HG03520 (cell line): ENCODE measurements around the gene STRADA.

Source experiments
- ATAC-seq: cut with Tn5 transposase; IDR thresholded peaks from one replicate; pipeline ENCODE4 v1.9.1; 2021; ENCODE audit warnings: mild to moderate bottlenecking, moderate library complexity; ENCODE audit not compliant: unreplicated experiment

Gene STRADA

DNA sequence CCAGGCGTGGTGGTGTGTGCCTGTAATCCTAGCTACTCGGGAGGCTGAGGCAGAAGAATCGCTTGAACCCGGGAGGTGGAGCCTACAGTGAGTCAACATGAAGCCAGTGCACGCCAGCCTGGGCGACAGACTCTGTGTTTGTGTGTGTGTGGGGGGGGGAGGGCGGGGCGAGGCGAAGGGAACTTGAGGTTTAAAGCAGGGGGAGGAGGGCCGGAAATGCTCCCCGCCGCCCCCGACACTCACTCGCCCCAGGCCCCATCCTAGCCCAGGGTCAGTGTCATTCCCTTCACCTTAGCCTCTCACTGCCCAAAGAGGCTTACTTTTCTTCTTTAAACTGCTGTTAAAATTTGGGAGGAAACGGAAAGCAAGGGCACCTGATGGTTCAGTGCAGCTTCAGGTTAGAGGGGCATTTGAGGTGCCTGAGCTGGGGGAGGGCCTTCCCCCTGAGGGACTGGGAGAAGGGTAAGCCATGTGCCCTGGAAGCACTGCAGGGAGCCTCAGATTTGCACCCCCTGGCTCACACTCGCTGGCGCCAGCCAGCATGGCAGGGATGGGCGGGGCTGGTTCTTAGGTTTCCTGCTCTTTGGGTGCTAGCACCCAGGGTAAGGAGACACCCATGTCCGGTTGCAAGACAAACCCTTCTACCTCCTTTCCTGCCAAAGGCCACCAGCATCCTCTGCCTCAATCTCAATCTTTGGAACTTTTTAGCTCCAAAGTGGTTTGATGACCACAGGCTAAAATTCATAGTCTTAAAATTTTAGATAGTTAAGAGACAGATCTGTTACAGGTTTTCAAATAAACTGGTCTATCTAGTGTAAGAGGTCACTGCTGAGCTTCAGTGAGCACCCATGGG, 39.5 kb downstream of the STRADA start:
- ATAC-seq, result no peak

DNA sequence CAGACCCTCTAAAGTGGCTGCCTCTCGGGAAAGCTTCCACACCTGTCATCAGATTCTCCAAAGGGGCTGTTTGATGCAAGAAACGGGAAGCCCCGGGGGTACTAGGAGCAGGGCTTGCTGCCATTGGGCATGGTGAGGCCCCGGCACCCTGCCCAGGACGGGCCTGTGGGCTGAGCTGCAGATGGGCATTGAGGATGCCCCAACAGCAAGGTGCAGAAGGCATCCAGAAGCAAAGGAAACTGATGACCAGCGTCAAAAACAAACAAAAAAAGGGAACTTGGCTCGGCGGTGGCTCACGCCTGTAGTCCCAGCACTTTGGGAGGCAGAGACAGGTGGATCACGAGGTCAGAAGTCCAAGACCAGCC, 40.2 kb downstream of the STRADA start:
- no peak for ATAC-seq

GRCh38 chr17:63700528-63701455, 40.8 kb downstream of the STRADA start:
- no peak for ATAC-seq

DNA sequence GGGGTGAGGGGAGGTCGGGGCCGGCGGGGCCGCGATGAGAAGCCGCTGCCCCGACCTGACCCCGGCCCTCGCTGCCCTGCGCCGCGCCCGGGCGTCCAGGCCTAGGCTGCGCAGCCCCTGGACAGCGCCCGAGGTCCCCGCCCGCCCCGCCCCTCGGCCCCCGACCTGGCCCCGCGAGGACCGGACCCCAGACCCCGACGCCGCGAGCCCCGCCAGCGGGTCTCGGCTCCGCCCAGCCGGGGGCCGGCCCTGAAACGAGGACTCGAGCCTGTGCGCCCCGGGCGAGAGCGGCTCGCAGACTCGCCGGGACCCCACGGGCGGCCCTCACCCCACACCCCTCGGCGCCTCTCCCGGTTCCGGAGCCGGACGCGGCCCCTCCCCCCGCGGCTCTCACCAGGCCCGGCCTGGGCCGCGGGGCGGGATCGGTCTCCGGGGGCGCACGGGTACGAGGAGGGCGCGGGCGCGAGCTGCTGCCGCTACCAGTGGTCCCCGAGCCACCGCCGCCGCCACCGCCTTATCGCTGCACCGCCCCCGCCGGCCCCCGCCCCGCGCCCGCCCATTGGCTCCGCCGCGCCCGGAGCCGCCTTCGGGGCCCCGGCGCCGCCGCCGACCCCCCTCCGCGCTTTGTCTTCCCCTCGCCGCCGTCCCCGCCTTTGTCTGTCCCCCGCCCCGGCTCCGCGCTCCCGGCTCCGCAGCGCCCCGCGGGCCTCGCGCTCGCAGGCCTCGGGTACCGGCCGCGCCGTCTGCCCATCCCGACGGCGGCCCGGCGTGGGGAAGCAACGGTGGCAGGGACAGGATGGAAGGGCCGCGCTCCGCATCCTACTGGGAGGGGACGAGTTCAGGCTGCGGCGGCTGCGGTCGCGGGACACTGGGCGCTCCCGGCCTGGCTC, 41.7 kb downstream of the STRADA start, which contains the start of gene LIMD2:
TSS of gene LIMD2 (minus strand) at position 488 of the 890 bp plus-strand sequence. CDS start 827 bp downstream, outside the sequence.
- no peak for ATAC-seq

GRCh38 chr17:63698886-63699637, 42.5 kb downstream of the STRADA start:
- no peak for ATAC-seq

- ATAC-seq, result no peak
Measured at GRCh38 chr17:63698381-63698885, 43.2 kb downstream of the STRADA start.

DNA sequence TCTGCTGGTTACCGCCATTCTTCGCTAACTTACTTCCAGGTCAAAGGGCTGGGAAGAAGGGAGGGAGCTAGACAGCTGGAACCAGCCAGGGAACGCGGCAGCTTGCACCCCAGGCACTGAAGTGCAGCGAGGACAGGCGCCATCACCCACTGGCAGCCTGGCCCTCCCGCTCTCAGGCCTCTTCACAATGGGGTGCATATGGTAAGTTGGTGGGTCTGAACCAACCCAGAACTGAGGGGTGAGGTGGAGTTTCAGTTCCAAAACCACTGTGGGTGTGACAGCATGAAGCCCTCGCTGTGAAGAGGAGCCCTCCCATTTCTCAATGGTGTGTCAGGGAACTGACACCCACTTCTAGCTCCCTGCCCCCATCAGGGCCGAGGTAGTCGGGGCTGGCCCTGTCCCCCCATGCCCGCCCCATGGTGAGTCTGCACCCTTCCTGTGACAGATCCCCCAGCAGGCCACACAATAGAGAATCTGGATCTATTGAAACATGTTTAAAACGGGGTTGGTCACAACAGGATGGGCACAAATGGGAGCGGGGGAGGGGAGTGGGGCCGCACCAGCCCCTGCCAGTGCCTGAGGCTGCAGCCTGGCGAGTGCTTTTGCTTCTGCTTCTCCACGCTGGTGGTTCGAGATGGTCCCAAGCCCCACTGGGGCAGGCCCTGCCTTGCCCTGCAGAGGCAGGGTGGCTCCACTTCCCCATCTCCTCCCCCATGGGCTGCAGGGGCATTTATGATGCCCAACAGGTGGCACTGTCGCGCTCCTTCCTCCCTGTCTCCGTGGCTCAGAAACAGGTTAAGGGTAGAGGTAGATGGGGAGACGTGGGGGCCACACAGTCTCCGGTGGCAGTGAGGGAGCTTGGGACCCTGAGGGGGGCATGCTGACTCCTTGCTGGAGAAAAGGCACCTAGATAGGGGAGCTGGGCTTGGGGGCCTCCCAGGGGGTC, 44.0 kb downstream of the STRADA start:
- ATAC-seq, result no peak

DNA sequence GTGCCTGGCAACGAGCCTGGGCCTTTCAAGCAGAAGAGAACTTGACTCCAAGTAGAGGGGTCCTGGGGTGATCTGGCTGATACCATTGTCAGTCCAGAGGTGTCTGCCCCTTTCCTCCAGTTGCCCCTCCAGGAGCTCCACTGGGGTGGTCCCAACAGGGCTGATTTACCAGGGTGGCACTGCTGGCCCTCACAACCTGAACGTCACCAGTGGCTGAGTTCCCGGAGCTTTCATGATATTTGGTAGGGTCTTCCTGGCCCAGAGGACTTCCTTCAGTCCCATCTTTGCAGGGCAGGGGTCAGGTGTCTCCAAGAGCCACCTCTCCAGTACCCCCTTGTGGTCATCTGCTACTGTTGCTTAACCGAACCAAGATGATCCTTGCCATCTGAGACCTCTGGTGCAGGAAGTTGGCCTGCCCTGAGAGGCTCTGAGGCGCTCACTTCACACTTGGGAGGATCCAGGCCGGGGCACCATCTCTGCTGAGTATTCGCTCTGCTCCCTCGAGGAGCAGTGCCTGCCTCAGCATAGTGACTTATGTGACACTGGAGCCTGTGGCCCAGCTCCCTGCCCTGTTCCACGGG, 45.1 kb downstream of the STRADA start:
- ATAC-seq, result no peak

- ATAC-seq, result no peak
Measured at GRCh38 chr17:63695889-63696288, 45.7 kb downstream of the STRADA start.

DNA sequence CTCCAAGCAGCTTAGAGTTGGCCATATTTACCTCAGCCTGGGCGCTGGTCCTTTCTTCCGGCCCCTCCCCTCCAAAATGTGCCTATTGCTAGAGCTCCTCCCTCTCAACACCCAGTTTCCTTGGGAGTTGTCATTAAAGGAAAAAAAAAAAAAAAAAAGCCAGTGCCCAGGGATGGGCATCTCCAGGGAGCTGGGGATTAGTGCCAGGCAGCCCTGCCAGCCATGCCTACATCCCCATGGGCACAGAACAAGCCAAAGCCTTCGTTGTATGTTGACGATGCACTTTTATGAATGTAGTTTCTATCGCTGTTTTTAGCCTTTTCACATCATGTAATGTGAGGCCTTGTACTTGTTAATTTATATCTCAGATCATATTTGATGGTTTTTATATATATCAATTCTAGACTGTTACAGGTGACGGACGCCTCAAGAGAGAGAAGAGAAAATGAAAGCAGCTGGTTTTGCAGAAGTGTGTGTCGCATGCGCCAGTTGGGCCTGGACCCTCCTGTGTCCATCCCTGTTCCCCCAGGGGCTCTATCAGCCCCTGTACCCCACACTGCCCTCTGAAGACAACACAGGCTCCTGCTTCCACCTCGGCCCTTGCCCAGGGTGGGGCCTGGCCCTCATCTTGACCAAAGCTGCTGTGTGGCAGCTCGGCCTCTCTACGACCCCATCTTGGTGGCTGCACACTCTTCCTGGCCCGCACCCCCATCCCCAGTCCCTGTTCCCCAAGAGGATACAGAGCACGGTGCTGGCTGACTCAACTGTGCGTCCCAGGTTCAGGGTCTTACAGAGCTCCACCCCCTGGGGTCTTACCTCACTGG, 46.4 kb downstream of the STRADA start:
- ATAC-seq, result no peak

GRCh38 chr17:63694229-63694949, 47.2 kb downstream of the STRADA start:
- ATAC-seq, result no peak

GRCh38 chr17:63693411-63694113, 48.0 kb downstream of the STRADA start:
- no peak for ATAC-seq

- ATAC-seq, result no peak
Measured at GRCh38 chr17:63692195-63692816, 49.3 kb downstream of the STRADA start.

DNA sequence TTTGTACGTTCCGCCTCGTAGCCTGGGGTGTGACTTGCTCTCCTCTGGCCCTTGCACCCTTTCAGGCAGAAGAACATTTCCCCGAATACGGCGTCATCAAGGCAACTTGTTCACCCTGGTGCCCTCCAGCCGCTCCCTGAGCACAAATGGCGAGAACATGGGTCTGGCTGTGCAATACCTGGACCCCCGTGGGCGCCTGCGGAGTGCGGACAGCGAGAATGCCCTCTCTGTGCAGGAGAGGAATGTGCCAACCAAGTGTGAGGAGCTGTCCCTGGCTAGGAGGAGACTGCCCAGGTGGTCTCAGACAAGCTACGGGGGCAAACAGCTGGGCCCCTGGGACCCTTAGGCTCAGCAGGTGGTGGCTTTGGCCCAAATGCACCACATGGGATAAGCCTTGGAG, 52.1 kb downstream of the STRADA start:
- no peak for ATAC-seq

- no peak for ATAC-seq
Measured at GRCh38 chr17:63688396-63689020, 53.1 kb downstream of the STRADA start.
